K562 (cell line): Measurements from ENCODE around the gene FHL1. TPM values are rescaled to one million over a fixed set of nuclear protein-coding genes. Genes with fewer than 3 reads are reported as not detected.
A peak's percentile ranks its signal among the peaks of the same experiment; 100 is the strongest.

ENCODE experiments used
- ATAC-seq: fragments of 200-7000 bp; cut with Tn5 transposase; 3 replicates; pipeline ENCODE4 v1.9.1; 2020; ENCODE audit warnings: moderate library complexity
- BruUV-seq: library from RNA; stranded (reverse); fragments of 400-500 nt; replicated peaks from 2 replicates; lab custom pipeline; 2021; lab: Mats Ljungman, UMichigan
- CTCF ChIA-PET: fragments of 300-600 bp; formaldehyde crosslinking; extraction: SDS; loops from one replicate; lab custom pipeline; 2021; ENCODE audit warnings: low intra/inter-chr PET ratio; lab: Yijun Ruan, JAX
- POLR2A ChIA-PET: fragments of 300-600, 350-650 bp; sonication (Branson Sonifier 250); formaldehyde crosslinking; extraction: SDS; loops from one replicate; lab custom pipeline; 2021; ENCODE audit warnings: antibody characterized with exemption, inconsistent platforms; lab: Yijun Ruan, JAX
- DNase-seq, 4 experiments: peaks; one replicate each; pipeline versions ENCODE4 v3.0.0 to v3.0.0-alpha.2; 2011 to 2018; ENCODE audit warnings: low spot score in 3 of 4, mixed read lengths in 3 of 4; ENCODE audit errors: extremely low read depth in 1 of 4
- FAIRE-seq: peaks from 2 replicates; lab custom pipeline; 2011; peaks lifted over from hg19 to GRCh38; lab: Jason Lieb, UNC
- H2AFZ ChIP-seq: 2 replicates; pipeline ENCODE4 v1.6.0; 2011; ENCODE audit warnings: low read depth, low read length, control low read depth, inconsistent platforms
- H3K27ac ChIP-seq: fragments of 200-600 bp; 3 replicates; pipeline ENCODE4 v1.8.0; 2011; ENCODE audit warnings: low read depth, mild to moderate bottlenecking, control low read depth, inconsistent platforms, low read length, moderate library complexity, mixed read lengths; ENCODE audit errors: extremely low read depth
- H3K27me3 ChIP-seq, 2 experiments: fragments of 300-600 bp in 1 of 2; 2 replicates in 1 of 2; 3 replicates in 1 of 2; pipeline versions ENCODE4 v1.6.0 to v1.8.0; 2011; ENCODE audit warnings: inconsistent platforms in 2 of 2, low read length in 2 of 2, mild to moderate bottlenecking in 1 of 2, mixed read lengths in 1 of 2, moderate library complexity in 1 of 2; ENCODE audit not compliant: control insufficient read depth in 2 of 2, insufficient read depth in 2 of 2
- H3K36me3 ChIP-seq: fragments of 300-600 bp; 3 replicates; pipeline ENCODE4 v1.8.0; 2011; ENCODE audit warnings: mild to moderate bottlenecking, low read length, inconsistent platforms; ENCODE audit not compliant: control insufficient read depth, insufficient read depth
- H3K4me1 ChIP-seq, 2 experiments: fragments of 200-600 bp in 1 of 2; replicated peaks in 1 of 2; 2 replicates in 1 of 2; 3 replicates in 1 of 2; pipeline versions ENCODE4 v1.5.1 to v1.8.0; 2011; ENCODE audit warnings: inconsistent platforms in 2 of 2, low read length in 2 of 2, mild to moderate bottlenecking in 1 of 2, mixed read lengths in 1 of 2, moderate library complexity in 1 of 2; ENCODE audit not compliant: control insufficient read depth in 2 of 2, insufficient read depth in 2 of 2
- H3K4me2 ChIP-seq: 2 replicates; pipeline ENCODE4 v1.6.1; 2011; ENCODE audit warnings: low read length, control low read depth, inconsistent platforms, mixed read lengths; ENCODE audit not compliant: insufficient read depth
- H3K4me3 ChIP-seq: fragments of 200-600 bp; sonication (generic), shearing (Covaris generic); 2 replicates; pipeline ENCODE4 v1.5.1; 2016; ENCODE audit warnings: control low read depth, inconsistent platforms
- H3K79me2 ChIP-seq: fragments of 200-600 bp; 3 replicates; pipeline ENCODE4 v1.8.0; 2011; ENCODE audit warnings: low read length, inconsistent platforms; ENCODE audit not compliant: control insufficient read depth, insufficient read depth
- H3K9ac ChIP-seq, 2 experiments: 2 replicates each; pipeline versions ENCODE4 v1.6.0 to v1.6.1; 2011; ENCODE audit warnings: low read depth in 2 of 2, low read length in 2 of 2, control low read depth in 1 of 2, inconsistent platforms in 1 of 2, mild to moderate bottlenecking in 1 of 2, mixed read lengths in 1 of 2; ENCODE audit not compliant: insufficient read depth in 1 of 2
- H3K9me1 ChIP-seq: one replicate; pipeline ENCODE4 v1.6.0; 2011; ENCODE audit warnings: inconsistent platforms, mild to moderate bottlenecking, low read length, moderate library complexity; ENCODE audit not compliant: control insufficient read depth, insufficient read depth
- H3K9me3 ChIP-seq: replicated peaks from 2 replicates; pipeline ENCODE4 v1.5.1; 2011; ENCODE audit warnings: low read depth, low read length, inconsistent platforms; ENCODE audit not compliant: control insufficient read depth, insufficient read depth
- H4K20me1 ChIP-seq: replicated peaks from 2 replicates; pipeline ENCODE4 v1.6.1; 2011; ENCODE audit warnings: low read length, inconsistent platforms, mixed read lengths; ENCODE audit not compliant: control insufficient read depth, insufficient read depth
- ATF2 ChIP-seq: sonication (generic); formaldehyde crosslinking; IDR thresholded peaks from 2 replicates; pipeline ENCODE4 v1.8.1; 2022; ENCODE audit warnings: missing genetic modification reagents
- BRD4 ChIP-seq: fragments of 200-600 bp; sonication (generic); IDR thresholded peaks from 2 replicates; pipeline ENCODE4 v1.6.1; 2017; ENCODE audit warnings: inconsistent platforms
- COPS2 ChIP-seq: fragments of 450-650 bp; conservative IDR thresholded peaks from 2 replicates; pipeline ENCODE4 v1.6.1; 2016; ENCODE audit warnings: mild to moderate bottlenecking, moderate library complexity
- GTF2E2 ChIP-seq: fragments of 200-800 bp; sonication (Bioruptor generic); IDR thresholded peaks from 2 replicates; pipeline ENCODE4 v1.6.1; 2016; ENCODE audit warnings: missing genetic modification characterization, missing compliant biosample characterization
- GTF2F1 ChIP-seq: IDR thresholded peaks from 2 replicates; pipeline ENCODE4 v1.6.1; 2011; ENCODE audit warnings: low read depth, low read length, improper control_type of control experiment
- NFIX ChIP-seq: fragments of 250-450 bp; sonication (Bioruptor Pico); IDR thresholded peaks from 2 replicates; pipeline ENCODE4 v1.4.0; 2020; ENCODE audit warnings: low read depth, mild to moderate bottlenecking, moderate library complexity
- NR2C2 ChIP-seq, 2 experiments: fragments of 200-800 bp in 1 of 2; sonication (Bioruptor generic) in 1 of 2; sonication (generic) in 1 of 2; formaldehyde crosslinking in 1 of 2; IDR thresholded peaks; 2 replicates each; pipeline versions ENCODE4 v1.6.1 to v1.8.0; 2016 to 2022; ENCODE audit warnings: mild to moderate bottlenecking in 1 of 2, missing compliant biosample characterization in 1 of 2, missing genetic modification characterization in 1 of 2, missing genetic modification reagents in 1 of 2
- RB1 ChIP-seq: fragments of 450-650 bp; IDR thresholded peaks from 2 replicates; pipeline ENCODE4 v1.6.1; 2017; ENCODE audit warnings: low read depth, mild to moderate bottlenecking
- RBM39 ChIP-seq: fragments of 200-400 bp; formaldehyde crosslinking; optimal IDR thresholded peaks from 2 replicates; pipeline ENCODE3; 2018; ENCODE audit warnings: low read depth, low read length
- SMARCB1 ChIP-seq: IDR thresholded peaks from 2 replicates; pipeline ENCODE4 v1.6.1; 2011; ENCODE audit warnings: improper control_type of control experiment, low read depth; ENCODE audit not compliant: insufficient read length
- SPI1 ChIP-seq: IDR thresholded peaks from 2 replicates; pipeline ENCODE4 v1.6.1; 2011; ENCODE audit warnings: low read depth, low read length, control low read depth, borderline replicate concordance
- TCF7L2 ChIP-seq: fragments of 150-350 bp; IDR thresholded peaks from 2 replicates; pipeline ENCODE4 v1.6.1; 2016; ENCODE audit warnings: low read depth, mild to moderate bottlenecking, low read length, moderate library complexity
- VEZF1 ChIP-seq: fragments of 200-800 bp; sonication (Bioruptor generic); IDR thresholded peaks from 2 replicates; pipeline ENCODE4 v1.6.1; 2017; ENCODE audit warnings: missing genetic modification characterization, missing compliant biosample characterization
- ZNF184 ChIP-seq: sonication (generic); formaldehyde crosslinking; IDR thresholded peaks from 2 replicates; pipeline ENCODE4 v1.5.0; 2020; ENCODE audit warnings: missing genetic modification reagents
- WGBS: fragments of 100-300 bp; shearing (Covaris generic); methylation state at CpG from one replicate; pipeline ENCODE4 v1.1.6; 2016; ENCODE audit warnings: low coverage, mixed read lengths; ENCODE audit not compliant: insufficient coverage; ENCODE audit errors: missing lambda C conversion rate; 5-methylcytosine and 5-hydroxymethylcytosine counted together
- in situ Hi-C: fragments of 300-500 bp; cut with MboI; formaldehyde crosslinking; loops from 4 replicates; pipeline ENCODE4 v1.15.0; 2018; ENCODE audit warnings: inconsistent platforms, mixed read lengths
- intact Hi-C: fragments of 100-400 bp; cut with micrococcal nuclease; formaldehyde crosslinking; loops from 2 replicates; pipeline ENCODE4 v1.14.2; 2022
- polyA plus RNA-seq, 8 experiments: library from polyadenylated mRNA; depleted of rRNA in 4 of 8; stranded (reverse) in 5 of 8; unstranded in 3 of 8; fragments of >200 nt; fragmentation: Nextera tagmentation in 2 of 8; fragmentation: Illumina TruSeq in 1 of 8; extraction: Ambion mirVana in 2 of 8; extraction: Trizol in 1 of 8; gene quantifications; 2 replicates each; pipeline versions ENCODE4 v1.2.1 to v1.2.3, GENCODE V29; 2011 to 2014; ENCODE audit warnings: inconsistent platforms in 1 of 8, missing spikeins in 1 of 8
- total RNA-seq, 7 experiments: library from RNA; depleted of rRNA in 6 of 7; stranded (reverse); fragments of >200 nt in 6 of 7; fragmentation: Illumina TruSeq in 2 of 7; extraction: Trizol in 2 of 7; gene quantifications; 2 replicates each; pipeline versions ENCODE4 v1.2.1 to v1.2.3, GENCODE V29; 2011 to 2021; ENCODE audit warnings: low replicate concordance in 1 of 7

The FHL1 gene
- total and polyA plus RNA-seq, 9 of the 15 experiments (the other 6 are each of a cell fraction or from before 2014, with no cell fraction given), result 0.03 to 3.0 (median 0.13) TPM; not detected in 1

DNA sequence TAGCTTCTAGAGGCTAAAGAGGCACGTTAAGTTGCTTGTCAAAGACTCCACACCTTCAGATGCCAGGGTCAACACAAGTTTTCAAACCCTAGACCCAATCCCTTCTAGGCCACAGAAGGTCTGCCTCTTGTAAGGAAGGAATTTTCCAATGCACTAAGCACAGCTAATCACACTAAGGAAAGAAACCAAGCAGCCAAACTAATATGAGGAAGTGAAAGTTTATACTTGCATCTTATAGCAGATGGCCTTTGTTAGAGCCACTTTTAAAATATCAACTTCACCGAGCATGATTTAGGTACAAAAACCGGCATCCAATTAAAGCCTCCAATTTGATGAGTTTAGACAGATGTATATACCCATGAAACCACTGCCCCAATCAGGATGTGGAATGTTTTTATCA is 9.9 kb downstream of the FHL1 start:
- Histone ChIP-seq H3K9ac (no peak overlapping the region), H3K79me2 (no peaks in the 10 kb centered on the region), H3K9me3 (no peaks in the 10 kb centered on the region), H3K36me3 (no peaks in the 10 kb centered on the region), H3K27ac (no peak overlapping the region), H4K20me1 (no peaks in the 10 kb centered on the region), H3K4me1 (no peaks in the 10 kb centered on the region), H3K27me3 (peaks cover 5 to 12% of the 10 kb centered on the region in 2 experiments; a peak in 3 of 5 replicates), H2AFZ (no peak overlapping the region), H3K4me2 (no peak overlapping the region), H3K4me3 (no peak overlapping the region)
- ChIA-PET POLR2A (no interaction called here), CTCF (no interaction called here)
- intact Hi-C loops (no loop called here), in situ Hi-C loops (loop anchor here (25.0 kb wide), 1 partner anchor 120 kb away; no protein-coding TSS in a partner anchor)
- no TSS peak for BruUV-seq
- ATAC-seq (no peak), DNase-seq (no peak), FAIRE-seq (no peak)
- 10% methylated on average over 3 of the region's 3 CpGs for WGBS
- TF ChIP-seq ATF2 (CRISPR knock-in tag) (no peak), SMARCB1 (no peak), ZNF184 (CRISPR knock-in tag) (no peak), SPI1 (peak; percentile 25; the same call in 1 of the 2 replicates)
- TF ChIP-seq, all 486 proteins: peak for 1
- H3K9me1 ChIP-seq, result no peaks in the 10 kb centered on the region

DNA sequence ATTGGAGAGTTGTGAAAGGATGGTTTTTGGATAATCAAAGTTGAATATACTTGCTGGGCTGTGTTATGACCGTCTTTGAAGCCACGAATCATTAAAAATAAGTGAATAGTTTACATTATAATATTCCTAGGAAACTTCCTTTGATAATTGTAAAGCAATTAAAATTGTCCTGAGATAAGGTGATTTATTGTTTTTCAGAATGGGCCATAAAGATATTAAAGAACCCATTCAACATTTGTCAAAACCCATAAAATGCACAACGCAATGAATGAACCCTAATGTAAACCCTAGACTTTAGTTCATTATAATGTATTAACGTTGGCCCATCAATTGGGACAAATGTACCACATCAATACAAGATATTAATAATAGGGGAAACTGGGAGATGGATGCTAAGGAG is 11.4 kb downstream of the FHL1 start:
- in situ Hi-C loops, result loop anchor here (25.0 kb wide), 1 partner anchor 121 kb away; no protein-coding TSS in a partner anchor
- no peak for TF ChIP-seq NR2C2 (CRISPR knock-in tag; IDR thresholded peaks at IDR 0.05)
- TF ChIP-seq NR2C2 (tag; IDR thresholded peaks at IDR 0.05), result no peak
- no peak for TF ChIP-seq GTF2E2 (tag)
- TF ChIP-seq RB1, result no peak
- TF ChIP-seq RBM39, result no peak
- TF ChIP-seq BRD4, result no peak
- TF ChIP-seq NFIX (CRISPR knock-in tag), result no peak
- TF ChIP-seq VEZF1 (CRISPR knock-in tag), result no peak
- TF ChIP-seq TCF7L2, result no peak
- no peak for TF ChIP-seq COPS2
- TF ChIP-seq GTF2F1, result no peak

More for the DNA sequence above, 11.4 kb downstream of the FHL1 start:
- Histone ChIP-seq H3K4me2 (no peak overlapping the region), H4K20me1 (no peaks in the 10 kb centered on the region), H3K4me3 (no peak overlapping the region), H3K27me3 (peaks cover 5 to 12% of the 10 kb centered on the region in 2 experiments; a peak in 3 of 5 replicates), H3K79me2 (no peaks in the 10 kb centered on the region), H3K4me1 (no peaks in the 10 kb centered on the region), H3K9me3 (no peaks in the 10 kb centered on the region), H2AFZ (no peak overlapping the region), H3K9me1 (no peaks in the 10 kb centered on the region), H3K27ac (no peak overlapping the region), H3K9ac (no peak overlapping the region), H3K36me3 (no peaks in the 10 kb centered on the region)
- intact Hi-C loops, result no loop called here
- BruUV-seq, result no TSS peak
- ATAC-seq (no peak), DNase-seq (no peak), FAIRE-seq (no peak)
- ChIA-PET CTCF (no interaction called here), POLR2A (no interaction called here)
- WGBS, result 4% methylated on average over 4 of the region's 4 CpGs
